HepG2 (cell line): ENCODE data around the gene COMMD2. TPM values are rescaled to one million over a fixed set of nuclear protein-coding genes. Genes with fewer than 3 reads are reported as not detected.

ENCODE experiments used
- BCL6 ChIP-seq: IDR thresholded peaks from 2 replicates; pipeline ENCODE4 v1.6.1; 2016; ENCODE audit warnings: missing genetic modification reagents, missing compliant biosample characterization
- JUND ChIP-seq: sonication (generic); formaldehyde crosslinking; IDR thresholded peaks from 2 replicates; pipeline ENCODE4 v1.8.0; 2022; ENCODE audit warnings: mild to moderate bottlenecking, missing genetic modification reagents
- REPIN1 ChIP-seq: sonication (generic); formaldehyde crosslinking; IDR thresholded peaks from 2 replicates; pipeline ENCODE4 v1.8.0; 2022; ENCODE audit warnings: missing genetic modification reagents, low read depth, mild to moderate bottlenecking, borderline replicate concordance
- SIN3B ChIP-seq: fragments of 150-350 bp; IDR thresholded peaks from 2 replicates; pipeline ENCODE4 v1.6.1; 2014; ENCODE audit warnings: low read length
- SMAD3 ChIP-seq: sonication (generic); formaldehyde crosslinking; IDR thresholded peaks from 2 replicates; pipeline ENCODE4 v1.4.0; 2020; ENCODE audit warnings: missing genetic modification reagents
- ZNF292 ChIP-seq: sonication (generic); formaldehyde crosslinking; IDR thresholded peaks from 2 replicates; pipeline ENCODE4 v1.8.1; 2022; ENCODE audit warnings: mild to moderate bottlenecking, low read depth, missing genetic modification reagents, borderline replicate concordance
- ZNF326 ChIP-seq: sonication (generic); formaldehyde crosslinking; IDR thresholded peaks from 2 replicates; pipeline ENCODE4 v1.4.0; 2020; ENCODE audit warnings: missing genetic modification reagents, borderline replicate concordance
- ZNF564 ChIP-seq: sonication (generic); formaldehyde crosslinking; IDR thresholded peaks from 2 replicates; pipeline ENCODE4 v1.8.1; 2023; ENCODE audit warnings: mild to moderate bottlenecking, missing genetic modification reagents
- ZNF724P ChIP-seq: sonication (generic); formaldehyde crosslinking; IDR thresholded peaks from 2 replicates; pipeline ENCODE4 v1.8.0; 2022; ENCODE audit warnings: missing genetic modification reagents, borderline replicate concordance
- ZSCAN20 ChIP-seq: sonication (generic); formaldehyde crosslinking; IDR thresholded peaks from 2 replicates; pipeline ENCODE4 v1.4.0; 2020; ENCODE audit warnings: missing genetic modification reagents, mild to moderate bottlenecking, borderline replicate concordance
- polyA plus RNA-seq, 8 experiments: library from polyadenylated mRNA; depleted of rRNA in 3 of 8; stranded (reverse) in 7 of 8; unstranded in 1 of 8; fragments of >200 nt; fragmentation: Illumina TruSeq in 4 of 8; extraction: Trizol in 4 of 8; gene quantifications; 2 replicates each; pipeline versions ENCODE4 v1.2.1 to v1.2.3, GENCODE V29; 2011 to 2016; ENCODE audit warnings: low read depth in 4 of 8, missing spikeins in 1 of 8, mixed read lengths in 1 of 8; ENCODE audit not compliant: insufficient read depth in 1 of 8
- total RNA-seq, 5 experiments: library from RNA; depleted of rRNA; stranded (reverse); fragments of >200 nt; fragmentation: Illumina TruSeq; extraction: Trizol; gene quantifications; 2 replicates each; pipeline ENCODE4 v1.2.3, GENCODE V29; 2016; ENCODE audit warnings: low read depth in 1 of 5
- TF ChIP-seq, protein P1 (sequence below): sonication (generic); formaldehyde crosslinking; IDR thresholded peaks from 2 replicates; pipeline ENCODE4 v1.5.0; 2020; ENCODE audit warnings: mild to moderate bottlenecking, missing genetic modification reagents, borderline replicate concordance
- TF ChIP-seq, protein P2 (sequence below): sonication (generic); formaldehyde crosslinking; IDR thresholded peaks from 2 replicates; pipeline ENCODE4 v1.8.1; 2023; ENCODE audit warnings: missing genetic modification reagents, inconsistent platforms, borderline replicate concordance
- TF ChIP-seq, protein P3 (sequence below): sonication (generic); formaldehyde crosslinking; IDR thresholded peaks from 2 replicates; pipeline ENCODE4 v1.5.0; 2020; ENCODE audit warnings: missing genetic modification reagents, mild to moderate bottlenecking, borderline replicate concordance
- TF ChIP-seq, protein P4 (sequence below): sonication (generic); formaldehyde crosslinking; IDR thresholded peaks from 2 replicates; pipeline ENCODE4 v1.5.0; 2020; ENCODE audit warnings: mild to moderate bottlenecking, missing genetic modification reagents
- TF ChIP-seq, protein P5 (sequence below): IDR thresholded peaks from 2 replicates; pipeline ENCODE4 v1.6.1; 2016; ENCODE audit warnings: missing biosample characterization, missing genetic modification reagents, low read depth

COMMD2 gene
- total and polyA plus RNA-seq, 2 of the 13 experiments (the other 11 are each of a cell fraction or from before 2014, with no cell fraction given), result 33.0 to 57.6 TPM

DNA sequence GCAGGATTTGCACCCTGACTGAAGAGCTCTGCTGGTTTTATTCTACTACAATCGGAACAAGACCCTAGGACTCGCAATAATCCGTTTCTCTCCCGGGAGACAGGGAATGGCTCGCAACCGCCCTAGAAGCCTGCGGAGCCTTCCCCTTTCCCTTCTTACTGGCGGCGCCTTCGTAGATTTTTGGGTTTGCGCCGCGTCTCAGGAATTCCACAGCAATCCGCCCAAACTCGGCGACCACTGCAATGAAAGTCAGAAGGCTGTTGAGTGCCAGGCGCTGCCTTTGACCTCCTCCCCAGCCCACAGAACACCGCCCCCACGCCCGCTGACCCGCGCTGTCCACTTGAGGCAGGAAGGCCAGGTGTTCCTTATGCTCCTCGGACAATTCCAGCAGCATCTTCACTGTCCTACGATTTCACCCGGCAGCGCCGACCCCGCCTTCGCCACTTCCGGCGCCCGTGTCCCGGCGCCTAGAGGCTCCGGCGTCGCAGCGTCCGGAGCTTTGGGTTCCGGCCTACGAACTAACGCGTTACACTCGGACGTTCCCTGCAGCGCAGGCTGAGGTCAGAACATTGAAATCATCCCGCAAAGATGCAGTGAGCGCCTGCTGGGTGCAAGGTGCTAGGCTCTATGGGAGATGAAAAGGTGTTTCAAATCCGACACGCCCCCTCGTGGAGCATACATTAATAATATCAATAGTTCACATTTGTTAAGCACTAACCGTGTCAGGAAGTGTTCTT, at the start of gene COMMD2 (continued):
- TF ChIP-seq, protein P1, sequence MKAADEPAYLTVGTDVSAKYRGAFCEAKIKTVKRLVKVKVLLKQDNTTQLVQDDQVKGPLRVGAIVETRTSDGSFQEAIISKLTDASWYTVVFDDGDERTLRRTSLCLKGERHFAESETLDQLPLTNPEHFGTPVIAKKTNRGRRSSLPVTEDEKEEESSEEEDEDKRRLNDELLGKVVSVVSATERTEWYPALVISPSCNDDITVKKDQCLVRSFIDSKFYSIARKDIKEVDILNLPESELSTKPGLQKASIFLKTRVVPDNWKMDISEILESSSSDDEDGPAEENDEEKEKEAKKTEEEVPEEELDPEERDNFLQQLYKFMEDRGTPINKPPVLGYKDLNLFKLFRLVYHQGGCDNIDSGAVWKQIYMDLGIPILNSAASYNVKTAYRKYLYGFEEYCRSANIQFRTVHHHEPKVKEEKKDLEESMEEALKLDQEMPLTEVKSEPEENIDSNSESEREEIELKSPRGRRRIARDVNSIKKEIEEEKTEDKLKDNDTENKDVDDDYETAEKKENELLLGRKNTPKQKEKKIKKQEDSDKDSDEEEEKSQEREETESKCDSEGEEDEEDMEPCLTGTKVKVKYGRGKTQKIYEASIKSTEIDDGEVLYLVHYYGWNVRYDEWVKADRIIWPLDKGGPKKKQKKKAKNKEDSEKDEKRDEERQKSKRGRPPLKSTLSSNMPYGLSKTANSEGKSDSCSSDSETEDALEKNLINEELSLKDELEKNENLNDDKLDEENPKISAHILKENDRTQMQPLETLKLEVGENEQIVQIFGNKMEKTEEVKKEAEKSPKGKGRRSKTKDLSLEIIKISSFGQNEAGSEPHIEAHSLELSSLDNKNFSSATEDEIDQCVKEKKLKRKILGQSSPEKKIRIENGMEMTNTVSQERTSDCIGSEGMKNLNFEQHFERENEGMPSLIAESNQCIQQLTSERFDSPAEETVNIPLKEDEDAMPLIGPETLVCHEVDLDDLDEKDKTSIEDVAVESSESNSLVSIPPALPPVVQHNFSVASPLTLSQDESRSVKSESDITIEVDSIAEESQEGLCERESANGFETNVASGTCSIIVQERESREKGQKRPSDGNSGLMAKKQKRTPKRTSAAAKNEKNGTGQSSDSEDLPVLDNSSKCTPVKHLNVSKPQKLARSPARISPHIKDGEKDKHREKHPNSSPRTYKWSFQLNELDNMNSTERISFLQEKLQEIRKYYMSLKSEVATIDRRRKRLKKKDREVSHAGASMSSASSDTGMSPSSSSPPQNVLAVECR (CRISPR knock-in tag), result peak; percentile 93
- TF ChIP-seq ZNF326 (no peak), REPIN1 (CRISPR knock-in tag) (peak; percentile 94), JUND (peak; percentile 41), ZNF724P (no peak; the same call in 1 of the 2 replicates), ZNF292 (CRISPR knock-in tag) (peak; percentile 97), ZSCAN20 (peak; percentile 49; the same call in 1 of the 2 replicates), BCL6 (CRISPR knock-in tag) (peak; percentile 75), SIN3B (peak; percentile 93), SMAD3 (peak; percentile 90; the same call in 1 of the 2 replicates), ZNF564 (CRISPR knock-in tag) (peak; percentile 66; the same call in 1 of the 2 replicates)
- TF ChIP-seq, protein P2, sequence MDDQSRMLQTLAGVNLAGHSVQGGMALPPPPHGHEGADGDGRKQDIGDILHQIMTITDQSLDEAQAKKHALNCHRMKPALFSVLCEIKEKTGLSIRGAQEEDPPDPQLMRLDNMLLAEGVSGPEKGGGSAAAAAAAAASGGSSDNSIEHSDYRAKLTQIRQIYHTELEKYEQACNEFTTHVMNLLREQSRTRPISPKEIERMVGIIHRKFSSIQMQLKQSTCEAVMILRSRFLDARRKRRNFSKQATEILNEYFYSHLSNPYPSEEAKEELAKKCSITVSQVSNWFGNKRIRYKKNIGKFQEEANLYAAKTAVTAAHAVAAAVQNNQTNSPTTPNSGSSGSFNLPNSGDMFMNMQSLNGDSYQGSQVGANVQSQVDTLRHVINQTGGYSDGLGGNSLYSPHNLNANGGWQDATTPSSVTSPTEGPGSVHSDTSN, result no peak
- TF ChIP-seq, protein P3, sequence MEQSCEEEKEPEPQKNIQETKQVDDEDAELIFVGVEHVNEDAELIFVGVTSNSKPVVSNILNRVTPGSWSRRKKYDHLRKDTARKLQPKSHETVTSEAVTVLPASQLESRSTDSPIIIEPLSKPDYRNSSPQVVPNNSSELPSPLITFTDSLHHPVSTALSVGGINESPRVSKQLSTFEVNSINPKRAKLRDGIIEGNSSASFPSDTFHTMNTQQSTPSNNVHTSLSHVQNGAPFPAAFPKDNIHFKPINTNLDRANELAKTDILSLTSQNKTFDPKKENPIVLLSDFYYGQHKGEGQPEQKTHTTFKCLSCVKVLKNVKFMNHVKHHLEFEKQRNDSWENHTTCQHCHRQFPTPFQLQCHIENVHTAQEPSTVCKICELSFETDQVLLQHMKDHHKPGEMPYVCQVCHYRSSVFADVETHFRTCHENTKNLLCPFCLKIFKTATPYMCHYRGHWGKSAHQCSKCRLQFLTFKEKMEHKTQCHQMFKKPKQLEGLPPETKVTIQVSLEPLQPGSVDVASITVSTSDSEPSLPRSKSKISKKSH, result peak; percentile 23; the same call in 1 of the 2 replicates
- TF ChIP-seq, protein P4, sequence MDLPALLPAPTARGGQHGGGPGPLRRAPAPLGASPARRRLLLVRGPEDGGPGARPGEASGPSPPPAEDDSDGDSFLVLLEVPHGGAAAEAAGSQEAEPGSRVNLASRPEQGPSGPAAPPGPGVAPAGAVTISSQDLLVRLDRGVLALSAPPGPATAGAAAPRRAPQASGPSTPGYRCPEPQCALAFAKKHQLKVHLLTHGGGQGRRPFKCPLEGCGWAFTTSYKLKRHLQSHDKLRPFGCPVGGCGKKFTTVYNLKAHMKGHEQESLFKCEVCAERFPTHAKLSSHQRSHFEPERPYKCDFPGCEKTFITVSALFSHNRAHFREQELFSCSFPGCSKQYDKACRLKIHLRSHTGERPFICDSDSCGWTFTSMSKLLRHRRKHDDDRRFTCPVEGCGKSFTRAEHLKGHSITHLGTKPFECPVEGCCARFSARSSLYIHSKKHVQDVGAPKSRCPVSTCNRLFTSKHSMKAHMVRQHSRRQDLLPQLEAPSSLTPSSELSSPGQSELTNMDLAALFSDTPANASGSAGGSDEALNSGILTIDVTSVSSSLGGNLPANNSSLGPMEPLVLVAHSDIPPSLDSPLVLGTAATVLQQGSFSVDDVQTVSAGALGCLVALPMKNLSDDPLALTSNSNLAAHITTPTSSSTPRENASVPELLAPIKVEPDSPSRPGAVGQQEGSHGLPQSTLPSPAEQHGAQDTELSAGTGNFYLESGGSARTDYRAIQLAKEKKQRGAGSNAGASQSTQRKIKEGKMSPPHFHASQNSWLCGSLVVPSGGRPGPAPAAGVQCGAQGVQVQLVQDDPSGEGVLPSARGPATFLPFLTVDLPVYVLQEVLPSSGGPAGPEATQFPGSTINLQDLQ (CRISPR knock-in tag), result 0 out of 2 replicates have a peak, but pooled peaks have one; percentile 52
- TF ChIP-seq, protein P5, sequence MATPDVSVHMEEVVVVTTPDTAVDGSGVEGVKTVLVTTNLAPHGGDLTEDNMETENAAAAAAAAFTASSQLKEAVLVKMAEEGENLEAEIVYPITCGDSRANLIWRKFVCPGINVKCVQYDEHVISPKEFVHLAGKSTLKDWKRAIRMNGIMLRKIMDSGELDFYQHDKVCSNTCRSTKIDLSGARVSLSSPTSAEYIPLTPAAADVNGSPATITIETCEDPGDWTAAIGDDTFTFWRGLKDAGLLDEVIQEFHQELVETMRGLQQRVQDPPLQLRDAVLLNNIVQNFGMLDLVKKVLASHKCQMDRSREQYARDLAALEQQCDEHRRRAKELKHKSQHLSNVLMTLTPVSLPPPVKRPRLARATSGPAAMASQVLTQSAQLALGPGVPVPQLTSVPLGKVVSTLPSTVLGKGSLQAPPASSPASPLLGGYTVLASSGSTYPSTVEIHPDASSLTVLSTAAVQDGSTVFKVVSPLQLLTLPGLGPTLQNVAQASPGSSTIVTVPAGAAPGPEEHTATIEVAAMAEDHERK (CRISPR knock-in tag), result peak; percentile 67
